Liver (tissue), 3 donors: ENCODE measurements around the gene INPP5J.

Source experiments
- ATF3 ChIP-seq: IDR thresholded peaks from 2 replicates; pipeline ENCODE4 v1.6.1; 2016; ENCODE audit warnings: antibody characterized with exemption
- CTCF ChIP-seq: fragments of 150-350 bp; IDR thresholded peaks from 2 replicates; pipeline ENCODE4 v1.5.1; 2017; ENCODE audit warnings: improper control_type of control experiment, low read depth, low read length; ENCODE audit not compliant: missing input control
- EGR1 ChIP-seq, 2 donors: IDR thresholded peaks; 2 replicates each; pipeline ENCODE4 v1.6.1; 2016 to 2018; ENCODE audit warnings: antibody characterized with exemption in 2 of 2, low read depth in 2 of 2
- MAX ChIP-seq: IDR thresholded peaks from 2 replicates; pipeline ENCODE4 v1.6.1; 2016; ENCODE audit warnings: antibody characterized with exemption
- REST ChIP-seq: IDR thresholded peaks from 2 replicates; pipeline ENCODE4 v1.6.1; 2016; ENCODE audit warnings: antibody characterized with exemption, mild to moderate bottlenecking
- SP1 ChIP-seq: IDR thresholded peaks from 2 replicates; pipeline ENCODE4 v1.6.1; 2018; ENCODE audit warnings: antibody characterized with exemption, mild to moderate bottlenecking
- donor health status: healthy.
- donor health status: healthy.

- TF ChIP-seq EGR1 (IDR thresholded peaks at IDR 0.05; ENCODE audit: low read depth in 2 of 2) (no peak), MAX (no peak), CTCF (no peak), ATF3 (no peak), REST (no peak), SP1 (no peak)
Observed at GRCh38 chr22:31124811-31125465, 2.2 kb downstream of the INPP5J start.
